Medulla oblongata (tissue), 1 donor: ENCODE data around the gene SLC2A4.
A peak's percentile ranks its signal among the peaks of the same experiment; 100 is the strongest.

Source experiments
- DNase-seq: peaks from one replicate; pipeline ENCODE4 v3.0.0-alpha.2; 2015; ENCODE audit errors: extremely low spot score

Gene SLC2A4

DNA sequence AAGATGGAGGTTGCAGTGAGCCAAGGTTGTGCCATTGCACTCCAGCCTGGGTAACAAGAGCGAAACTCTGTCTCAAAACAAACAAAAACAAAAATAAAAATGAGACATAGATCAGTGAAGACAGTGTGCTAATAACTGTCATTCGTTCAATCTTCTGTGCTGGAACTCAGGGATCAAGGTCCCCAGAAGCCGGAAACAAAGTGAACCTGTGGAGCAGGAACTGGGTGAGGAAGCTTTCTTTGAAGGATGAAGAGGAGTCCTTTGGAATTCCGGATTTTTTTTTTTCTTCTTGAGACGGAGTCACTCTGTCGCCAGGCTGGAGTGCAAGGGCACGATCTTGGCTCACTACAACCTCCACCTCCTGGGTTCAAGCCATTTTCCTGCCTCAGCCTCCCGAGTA is 2.1 kb upstream of the SLC2A4 start:
- DNase-seq: no peak

DNA sequence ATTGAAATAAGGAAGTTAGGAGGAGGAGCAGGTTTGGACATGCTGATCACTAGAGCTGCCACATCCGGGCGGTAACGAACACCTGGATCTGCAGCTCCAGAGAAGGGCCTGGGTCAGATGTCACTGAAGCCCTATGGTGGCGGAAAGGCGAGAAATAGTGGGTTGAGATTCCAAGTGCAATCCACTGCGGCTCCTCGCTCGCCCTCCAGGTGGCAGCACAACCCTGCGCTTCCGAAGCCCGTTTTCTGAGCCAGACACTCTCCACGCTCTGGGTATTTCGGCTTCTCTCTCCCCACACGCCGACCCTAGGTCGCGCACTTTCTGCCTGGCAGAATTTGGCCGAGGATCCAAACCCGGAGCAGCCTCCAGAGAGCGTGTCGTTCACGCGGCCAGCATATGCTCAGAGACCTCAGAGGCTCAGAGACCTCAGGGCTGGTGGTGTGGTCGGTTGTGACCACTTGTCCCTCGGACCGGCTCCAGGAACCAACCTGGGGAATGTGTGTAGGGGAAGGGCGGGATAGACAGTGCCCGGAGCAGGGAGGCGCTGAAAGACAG is 922 bp upstream of the SLC2A4 start:
- DNase-seq: peak; percentile 88

DNA sequence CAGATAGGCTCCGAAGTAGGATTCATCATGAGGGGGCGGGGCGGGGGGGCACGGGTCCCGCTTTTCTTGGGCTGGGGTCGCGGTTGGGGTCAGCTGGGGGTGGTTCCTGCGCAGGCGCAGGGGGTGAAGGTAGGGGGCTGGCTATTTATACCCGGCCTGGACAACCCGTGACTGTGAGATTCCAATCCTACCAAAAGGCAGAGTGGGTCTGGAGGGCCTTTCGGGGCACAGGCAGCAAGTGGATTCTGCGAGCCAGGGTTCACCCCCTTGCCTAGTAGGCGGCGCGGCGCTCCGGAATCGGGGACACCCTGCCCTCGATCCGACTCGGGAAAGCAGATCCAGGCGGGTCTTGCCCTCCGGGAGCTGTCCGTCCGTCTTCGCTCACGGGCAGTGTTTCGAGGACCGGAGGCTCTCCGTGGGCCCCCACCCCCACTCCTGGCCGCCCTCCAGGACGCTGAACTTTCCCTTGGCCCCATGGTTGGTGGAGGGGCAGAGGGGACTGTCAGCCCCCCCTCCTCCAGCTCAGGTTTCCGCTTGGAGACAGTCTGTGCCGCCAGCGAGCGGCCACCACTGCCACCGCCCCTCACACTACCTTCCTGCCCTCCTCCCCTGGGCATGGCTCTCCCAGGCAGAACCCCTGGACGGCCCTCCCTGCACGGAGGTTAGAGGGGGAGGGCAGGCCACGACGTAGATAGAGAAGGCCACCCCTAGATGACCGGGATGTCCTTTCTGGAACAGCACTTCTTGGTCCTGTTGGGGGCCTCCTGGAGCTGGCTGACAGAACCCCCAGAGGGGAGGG is 634 bp downstream of the SLC2A4 start:
- no peak for DNase-seq

DNA sequence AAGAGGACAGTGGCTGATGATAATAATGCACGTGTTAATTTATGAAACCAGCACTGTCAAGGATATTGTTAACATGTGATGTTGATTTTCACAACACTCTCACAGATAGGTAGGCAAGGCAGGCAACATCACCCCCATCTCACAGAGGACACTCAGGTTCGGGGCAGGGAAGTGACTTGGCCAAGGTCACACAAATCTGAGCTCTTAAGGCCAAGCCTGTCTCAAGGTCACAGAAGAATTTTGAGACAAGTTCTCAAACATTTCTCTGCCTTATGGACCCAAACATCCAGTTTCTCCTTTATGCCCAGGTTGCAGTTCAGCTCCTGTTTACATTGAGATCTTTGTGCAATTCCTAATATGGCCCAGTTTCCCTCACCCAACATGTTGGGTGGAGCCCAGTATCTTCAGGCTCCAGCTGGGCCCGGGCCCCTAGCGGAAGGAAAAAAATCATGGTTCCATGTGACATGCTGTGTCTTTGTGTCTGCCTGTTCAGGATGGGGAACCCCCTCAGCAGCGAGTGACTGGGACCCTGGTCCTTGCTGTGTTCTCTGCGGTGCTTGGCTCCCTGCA is 1.3 kb downstream of the SLC2A4 start:
- DNase-seq: no peak

DNA sequence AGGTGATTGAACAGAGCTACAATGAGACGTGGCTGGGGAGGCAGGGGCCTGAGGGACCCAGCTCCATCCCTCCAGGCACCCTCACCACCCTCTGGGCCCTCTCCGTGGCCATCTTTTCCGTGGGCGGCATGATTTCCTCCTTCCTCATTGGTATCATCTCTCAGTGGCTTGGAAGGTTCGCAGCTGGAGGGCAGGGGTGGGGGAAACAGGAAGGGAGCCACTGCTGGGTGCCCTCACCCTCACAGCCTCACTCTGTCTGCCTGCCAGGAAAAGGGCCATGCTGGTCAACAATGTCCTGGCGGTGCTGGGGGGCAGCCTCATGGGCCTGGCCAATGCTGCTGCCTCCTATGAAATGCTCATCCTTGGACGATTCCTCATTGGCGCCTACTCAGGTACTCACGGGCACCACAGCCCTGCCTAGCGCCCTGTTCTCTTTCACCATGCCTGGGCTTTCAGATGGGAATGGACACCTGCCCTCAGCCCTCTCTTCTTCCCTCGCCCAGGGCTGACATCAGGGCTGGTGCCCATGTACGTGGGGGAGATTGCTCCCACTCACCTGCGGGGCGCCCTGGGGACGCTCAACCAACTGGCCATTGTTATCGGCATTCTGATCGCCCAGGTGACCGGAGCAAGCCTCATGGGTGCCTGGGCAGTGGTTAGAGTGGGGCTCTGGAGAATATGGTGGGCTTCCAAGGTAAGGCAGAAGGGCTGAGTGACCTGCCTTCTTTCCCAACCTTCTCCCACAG is 2.1 kb downstream of the SLC2A4 start:
- DNase-seq: no peak

DNA sequence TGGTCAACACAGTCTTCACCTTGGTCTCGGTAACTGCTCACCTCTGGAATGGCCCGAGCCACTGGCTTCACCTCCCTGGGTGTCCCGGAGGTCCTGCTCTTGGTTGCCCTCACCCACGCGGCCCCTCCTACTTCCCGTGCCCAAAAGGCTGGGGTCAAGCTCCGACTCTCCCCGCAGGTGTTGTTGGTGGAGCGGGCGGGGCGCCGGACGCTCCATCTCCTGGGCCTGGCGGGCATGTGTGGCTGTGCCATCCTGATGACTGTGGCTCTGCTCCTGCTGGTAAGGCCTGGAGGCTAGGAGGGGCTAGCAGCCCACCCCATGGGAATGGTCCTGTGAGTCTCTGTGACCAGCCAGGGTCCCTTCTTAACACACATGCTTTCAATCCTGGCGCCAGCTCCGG is 3.4 kb downstream of the SLC2A4 start:
- no peak for DNase-seq

DNA sequence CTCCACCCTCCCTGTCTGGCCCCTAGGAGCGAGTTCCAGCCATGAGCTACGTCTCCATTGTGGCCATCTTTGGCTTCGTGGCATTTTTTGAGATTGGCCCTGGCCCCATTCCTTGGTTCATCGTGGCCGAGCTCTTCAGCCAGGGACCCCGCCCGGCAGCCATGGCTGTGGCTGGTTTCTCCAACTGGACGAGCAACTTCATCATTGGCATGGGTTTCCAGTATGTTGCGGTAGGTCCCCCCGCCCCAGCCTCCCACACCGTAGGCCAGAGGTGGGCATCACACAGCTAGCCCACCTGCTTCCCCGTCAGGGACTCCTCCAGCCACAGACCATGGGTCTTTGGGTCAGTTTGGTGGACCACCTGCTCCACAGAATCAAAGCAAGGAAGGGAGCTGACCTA is 4.2 kb downstream of the SLC2A4 start:
- DNase-seq: no peak

DNA sequence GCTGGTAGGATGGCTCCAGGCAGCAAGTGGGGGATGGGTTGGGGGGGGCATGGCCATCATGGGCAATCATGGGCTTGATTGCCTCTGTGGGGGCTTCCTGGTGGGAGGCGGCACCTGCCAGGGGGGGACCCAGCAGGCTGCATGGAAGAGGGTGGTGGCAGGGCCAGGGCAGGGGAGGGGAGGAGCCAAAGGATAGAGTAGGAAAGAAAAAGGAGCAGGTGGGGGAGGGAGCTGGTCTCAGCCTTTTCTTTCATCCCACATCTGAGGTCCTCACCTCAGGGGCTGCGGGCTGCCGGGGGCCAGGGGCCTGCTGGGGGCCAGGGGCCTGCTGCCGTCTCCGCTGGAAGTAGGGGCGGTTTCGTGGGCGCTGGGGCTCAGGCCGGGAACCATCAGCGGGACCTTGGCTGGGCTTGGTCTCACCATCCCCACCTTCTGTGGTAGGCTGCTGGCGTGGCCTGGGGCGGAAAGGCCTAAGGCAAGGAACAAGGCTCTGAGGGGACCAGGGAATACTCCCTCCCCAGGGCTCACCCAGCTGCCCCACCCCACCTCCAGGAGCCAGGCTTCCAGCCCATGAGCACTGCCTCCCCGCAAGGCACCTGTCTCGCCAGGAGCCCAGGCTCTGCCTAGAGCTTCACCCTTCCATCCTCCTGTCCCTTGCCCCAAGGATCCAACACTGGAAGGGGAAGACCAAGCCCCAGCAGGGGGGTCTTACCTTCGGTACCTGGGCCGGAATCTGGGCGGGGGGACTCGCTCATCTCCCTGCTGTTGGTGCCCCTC is 7.9 kb downstream of the SLC2A4 start:
- no peak for DNase-seq

DNA sequence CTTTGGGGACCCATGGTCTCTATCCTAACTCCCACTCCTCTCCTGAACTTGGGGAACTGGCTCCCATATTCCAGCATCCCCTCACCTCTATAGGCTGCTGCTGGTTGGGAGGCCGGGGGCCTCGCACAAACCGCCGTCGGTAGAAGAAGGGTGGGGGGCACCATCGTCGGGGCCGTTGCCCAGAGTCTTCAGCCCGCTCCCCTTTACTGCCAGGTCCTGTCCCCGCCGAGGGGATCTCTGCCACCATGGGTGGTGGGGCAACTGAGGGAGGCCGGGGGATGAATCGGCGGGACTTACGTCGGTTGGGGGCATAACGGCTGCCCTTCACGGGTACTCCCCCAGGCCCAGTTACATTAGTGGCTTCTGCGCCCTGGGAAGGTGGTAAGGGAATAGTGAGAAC is 8.6 kb downstream of the SLC2A4 start:
- no peak for DNase-seq

DNA sequence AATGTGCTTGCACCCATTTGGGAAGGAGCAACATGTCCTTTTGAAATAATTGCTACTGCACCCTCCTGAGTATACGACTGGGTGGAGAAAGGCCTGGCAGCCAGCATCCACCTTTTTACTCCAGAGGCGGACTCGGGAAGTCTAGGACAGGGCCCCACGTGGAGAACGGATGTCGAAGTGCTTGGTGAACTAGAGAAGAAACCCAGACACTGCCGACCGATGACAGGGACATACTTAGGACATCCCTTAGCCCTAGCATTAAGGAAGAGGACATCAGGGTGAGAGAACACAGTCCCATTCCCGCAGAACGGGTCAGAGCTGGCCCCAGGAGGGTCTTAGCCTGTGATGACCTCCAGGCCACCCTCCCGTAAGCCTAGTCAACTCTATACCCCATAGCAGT is 9.2 kb downstream of the SLC2A4 start:
- no peak for DNase-seq

DNA sequence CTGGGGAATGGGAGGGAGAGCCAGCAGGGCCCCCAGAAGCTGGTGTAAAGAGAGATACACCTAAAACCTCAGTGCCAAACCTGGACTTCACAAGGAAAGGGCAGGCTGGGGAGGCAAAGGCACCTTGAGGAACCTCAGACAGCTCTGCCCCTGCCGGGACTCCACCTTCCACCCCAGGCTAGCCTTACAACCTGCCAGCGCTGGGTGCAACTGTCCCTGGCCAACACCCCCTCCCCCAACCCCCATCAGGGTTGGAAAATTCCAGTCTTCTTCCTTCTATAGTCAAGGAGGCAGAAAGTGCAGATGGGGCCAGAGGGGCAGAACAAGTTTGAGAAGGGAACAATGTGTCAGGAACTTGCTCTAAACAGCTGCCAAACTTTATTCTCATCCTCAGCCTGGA is 10.7 kb downstream of the SLC2A4 start:
- no peak for DNase-seq

DNA sequence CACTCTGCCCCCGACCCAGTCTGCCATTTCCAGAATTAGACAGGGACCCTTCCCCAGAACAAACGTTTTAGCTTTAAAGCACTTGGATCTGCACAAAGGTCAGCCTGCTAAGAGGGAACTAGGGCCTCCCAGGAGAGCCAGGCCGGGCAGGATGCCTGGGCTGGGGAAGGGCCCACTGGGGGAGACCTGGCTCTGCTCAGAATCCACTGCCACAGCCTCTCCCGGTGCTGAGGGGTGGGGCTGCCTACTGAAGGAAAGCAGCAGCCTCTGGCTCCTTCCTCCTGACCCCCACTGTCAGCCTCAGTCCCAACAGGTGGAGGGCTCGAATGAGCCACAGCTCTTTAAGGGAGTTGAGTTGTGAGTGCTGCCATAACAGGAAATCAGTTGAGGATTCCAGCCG is 11.2 kb downstream of the SLC2A4 start:
- DNase-seq: peak; percentile 39

DNA sequence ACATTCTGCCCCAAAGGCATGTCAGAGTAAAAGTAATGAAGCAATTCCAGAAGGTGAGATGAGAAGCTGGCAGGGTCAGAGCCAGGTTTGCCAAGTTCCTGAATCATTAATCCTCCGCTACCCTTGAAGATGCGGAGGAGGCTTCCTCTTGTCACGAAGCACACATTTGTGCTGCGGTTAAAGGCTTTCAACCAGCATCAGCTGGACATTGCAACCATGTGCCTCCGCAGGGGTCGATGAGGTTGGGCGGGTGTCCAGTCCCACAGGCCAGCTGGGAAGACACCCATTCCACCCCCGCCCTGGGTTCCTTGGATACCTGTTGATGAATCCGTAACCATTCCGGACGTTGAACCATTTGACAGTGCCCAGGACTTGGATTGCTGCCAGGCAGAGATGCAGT is 11.6 kb downstream of the SLC2A4 start:
- no peak for DNase-seq

DNA sequence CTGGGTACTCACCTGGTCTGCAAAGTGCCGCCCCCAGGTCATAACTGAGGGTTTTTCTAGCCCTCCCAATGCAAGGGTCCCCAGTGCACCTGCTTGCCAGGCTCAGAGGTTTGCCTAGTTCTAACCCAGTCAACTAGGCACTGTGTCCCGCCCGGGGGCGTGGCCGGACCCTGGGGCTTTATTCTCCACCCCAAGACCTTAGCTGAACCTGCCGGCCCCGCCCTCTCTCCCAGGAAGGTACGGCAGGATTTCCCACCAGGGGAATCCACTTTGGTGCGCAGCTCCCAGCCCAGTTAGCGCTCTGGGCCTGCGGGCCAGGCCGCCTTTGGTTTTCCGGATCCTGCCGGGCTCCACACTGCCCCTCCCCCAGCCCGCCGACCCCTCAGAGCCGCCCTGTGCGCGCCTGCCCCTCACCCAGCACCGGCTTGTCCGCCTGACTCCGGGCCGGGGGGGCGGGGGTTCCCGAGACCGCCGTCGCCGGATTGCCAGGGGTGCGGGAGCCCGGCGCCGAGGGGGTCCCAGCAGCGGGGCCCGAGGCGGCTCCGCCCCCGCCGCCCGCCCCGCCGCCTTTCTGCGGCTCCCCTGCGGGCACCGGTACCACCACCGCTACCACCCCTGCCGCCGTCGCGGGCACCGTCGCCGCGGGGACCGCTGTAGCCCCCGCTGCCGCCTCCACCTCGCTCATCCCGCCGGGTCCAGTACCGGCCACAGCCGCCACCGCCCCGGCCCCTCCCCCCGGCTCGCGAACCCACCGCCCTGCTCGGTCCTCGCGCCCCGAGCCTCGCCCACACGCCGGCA is 12.5 kb downstream of the SLC2A4 start:
- no peak for DNase-seq

DNA sequence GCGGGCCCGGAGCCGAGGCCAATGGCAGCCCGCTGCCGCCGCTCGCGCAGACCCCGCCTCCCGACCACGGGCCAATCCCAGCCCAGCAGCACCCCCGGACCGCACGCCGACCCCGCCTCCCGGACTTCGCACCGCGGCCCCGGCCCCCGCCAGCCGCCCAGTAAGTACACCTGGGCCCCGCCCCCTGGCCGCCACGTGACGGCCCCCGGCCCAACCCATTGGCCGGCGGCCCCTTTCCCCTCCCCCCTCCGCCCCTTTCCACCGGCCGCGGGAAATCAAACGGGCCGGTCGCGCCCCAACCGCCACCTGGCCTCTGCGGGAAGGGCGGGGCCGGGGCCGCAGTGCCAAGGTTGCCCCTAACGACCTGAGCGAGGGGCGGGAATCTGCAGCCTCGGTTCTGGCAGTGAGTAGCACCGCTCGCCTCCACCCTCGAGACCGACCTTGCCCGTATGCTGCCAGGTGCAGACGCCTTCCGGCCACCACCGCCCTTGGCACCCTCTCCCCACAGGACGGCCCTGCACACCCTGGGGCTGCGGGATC is 13.2 kb downstream of the SLC2A4 start, which contains the start of gene YBX2:
TSS of gene YBX2 (minus strand) at position 26 of the 540 bp plus-strand sequence. CDS start 139 bp downstream, outside the sequence.
- DNase-seq: no peak

DNA sequence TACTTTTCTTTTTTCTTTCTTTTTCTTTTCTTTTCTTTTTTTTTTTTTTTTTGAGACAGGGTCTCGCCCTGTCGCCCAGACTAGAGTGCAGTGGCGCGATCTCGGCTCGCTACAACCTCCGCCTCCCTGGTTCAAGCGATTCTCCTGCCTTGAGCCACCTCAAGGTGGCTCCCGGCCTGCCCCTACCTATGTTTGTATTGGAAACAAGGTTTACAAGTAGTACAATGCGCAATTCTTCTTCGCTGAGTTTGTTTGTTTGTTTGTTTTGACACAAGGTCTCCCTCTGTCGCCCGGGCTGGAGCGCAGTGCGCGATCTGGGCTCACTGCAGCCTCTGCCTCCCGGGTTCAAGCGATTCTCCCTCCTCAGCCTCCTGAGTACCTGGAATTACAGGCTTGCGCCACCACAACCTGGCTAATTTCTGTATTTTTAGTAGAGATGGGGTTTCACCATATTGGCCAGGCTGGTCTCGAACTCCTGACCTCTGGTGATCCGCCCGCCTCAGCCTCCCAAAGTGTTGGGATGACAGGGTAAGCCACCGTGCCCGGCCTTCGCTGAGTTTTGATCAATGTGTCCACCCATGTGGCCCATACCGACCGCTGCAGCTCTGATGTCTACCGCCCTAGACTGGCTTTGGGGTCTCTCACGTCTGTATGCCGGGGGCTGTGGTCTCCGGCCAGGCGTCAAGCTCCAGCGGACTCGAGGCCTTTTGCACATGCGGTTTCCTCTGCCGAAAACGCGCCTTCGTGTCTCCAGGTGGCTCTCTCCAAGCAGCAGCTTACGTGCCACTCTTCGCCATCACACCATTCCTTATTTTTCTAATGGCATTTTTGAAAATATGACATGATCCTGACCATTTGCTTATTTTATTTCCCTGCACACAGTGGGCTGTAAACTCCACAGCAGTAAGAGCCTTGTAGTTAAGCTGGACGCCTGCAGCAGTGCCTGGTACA is 14.0 kb downstream of the SLC2A4 start:
- DNase-seq: no peak

DNA sequence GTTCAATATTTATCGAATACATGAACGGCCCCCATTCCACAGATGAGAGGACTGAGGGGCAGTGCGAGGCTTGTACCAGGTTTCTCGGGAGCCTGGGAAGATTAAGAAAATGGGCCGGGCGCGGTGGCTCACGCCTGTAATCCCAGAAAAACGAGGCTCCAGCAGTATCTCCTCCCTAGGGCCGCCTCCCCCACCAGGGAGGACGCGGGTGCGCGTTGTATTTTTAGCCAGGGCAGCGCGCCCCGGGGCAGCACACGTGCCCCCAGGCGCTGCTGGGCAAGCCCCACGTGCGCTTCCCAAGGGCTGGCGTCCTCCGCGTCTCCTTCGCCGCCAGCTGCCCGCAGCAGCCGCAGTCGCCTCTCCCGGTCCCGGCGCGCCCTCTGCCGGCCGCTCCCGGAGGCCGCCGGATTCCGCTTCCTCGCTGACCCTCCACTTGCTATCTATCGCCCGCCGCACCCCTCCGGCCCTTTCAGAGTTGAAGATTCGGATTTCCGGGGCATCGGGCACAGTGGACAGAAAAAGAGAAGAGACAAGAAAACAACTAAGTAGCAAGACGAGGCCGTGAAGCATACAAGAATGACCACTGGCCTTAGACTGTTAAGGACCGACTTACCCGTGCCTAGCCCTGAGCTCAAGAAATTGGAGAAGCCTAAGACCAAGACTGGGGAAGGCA is 14.8 kb downstream of the SLC2A4 start:
- peak; percentile 82 for DNase-seq

DNA sequence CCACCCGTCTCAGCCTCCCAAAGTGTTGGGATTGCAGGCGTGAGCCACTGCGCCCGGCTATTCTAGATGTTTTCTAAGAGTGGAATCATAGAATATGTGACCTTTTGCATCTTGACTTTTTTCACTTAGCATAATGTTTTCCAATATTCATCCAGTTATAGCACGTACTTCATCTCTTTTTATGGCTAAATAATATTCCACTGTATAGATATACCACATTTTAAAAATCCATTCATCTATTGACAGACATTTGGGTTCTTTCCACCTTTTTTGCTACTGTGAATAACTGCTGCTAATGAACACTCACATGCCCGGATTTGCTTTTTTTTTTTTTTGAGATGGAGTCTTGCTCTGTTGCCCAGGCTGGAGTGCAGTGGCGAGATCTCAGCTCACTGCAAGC is 22.7 kb downstream of the SLC2A4 start:
- DNase-seq: no peak
